Mesenteric fat pad (tissue), 1 donor: ENCODE data around the gene SYT6. TPM values are rescaled to one million over a fixed set of nuclear protein-coding genes. Genes with fewer than 3 reads are reported as not detected.

Experiments used
- DNase-seq: peaks from one replicate; pipeline ENCODE4 v3.0.0-alpha.2; 2020; ENCODE audit warnings: low spot score
- total RNA-seq: library from RNA; stranded (reverse); fragmentation: NEBNext Ultra II Directional; extraction: Animal tissue kit (Norgen Biotek cat#: 25700); gene quantifications from one replicate; pipeline ENCODE4 v1.2.1, GENCODE V29; 2021
- donor health status: DM: yes; HTN: yes; CAD: no.

Gene SYT6
- total RNA-seq, 1 donor from 2014 or later: not detected

DNA sequence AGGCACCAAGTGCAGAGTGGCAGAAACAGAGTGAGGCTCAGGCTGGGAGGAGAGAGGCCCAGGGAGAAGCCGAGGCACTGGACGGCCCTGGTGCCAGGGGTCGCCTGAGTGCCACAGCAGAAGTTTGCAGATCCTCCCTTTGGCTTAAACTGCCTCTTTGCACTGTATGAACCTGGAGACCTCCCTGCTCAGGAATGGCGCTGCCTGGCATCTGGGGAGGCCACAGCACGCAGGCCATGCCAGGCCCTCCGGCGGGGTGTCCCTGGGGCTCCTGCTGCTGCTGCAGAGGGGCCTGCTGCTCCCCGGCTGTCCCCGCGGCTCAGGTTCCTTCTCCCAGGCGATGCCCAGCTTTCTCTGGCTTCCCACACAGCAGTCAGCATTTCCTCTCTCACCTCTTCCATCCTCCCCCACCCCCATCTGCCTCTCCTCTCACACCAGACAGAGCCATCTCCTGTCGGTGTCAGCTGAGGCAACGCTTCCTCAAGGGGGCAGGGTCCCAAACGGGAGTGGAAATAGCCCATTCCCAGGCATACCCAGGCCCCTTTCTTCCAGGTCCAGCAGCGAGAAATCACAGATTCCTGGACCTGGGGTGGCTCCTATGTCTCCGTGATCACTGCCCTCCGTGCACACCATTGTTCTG lies 35.2 kb downstream of the SYT6 start:
- no peak for DNase-seq

DNA sequence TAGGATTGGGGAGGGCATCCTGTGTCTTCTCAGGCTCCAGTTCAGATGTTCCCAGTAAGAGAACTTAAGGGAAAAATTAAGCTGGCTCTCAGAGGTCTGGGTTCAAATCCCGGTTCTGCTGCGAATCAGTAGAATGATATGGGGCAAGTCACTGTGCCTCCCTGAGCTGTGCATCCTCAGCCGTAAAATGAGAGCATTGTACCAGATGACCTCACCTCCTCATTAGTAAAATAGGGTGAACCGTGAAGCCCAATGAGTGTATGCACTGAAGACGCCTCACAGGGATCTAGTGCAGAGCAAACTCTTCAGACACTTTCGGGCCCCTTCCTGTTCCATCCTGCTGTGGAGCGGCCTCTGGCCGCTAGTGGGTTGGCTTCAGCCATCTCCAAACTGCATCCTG lies 36.0 kb downstream of the SYT6 start:
- no peak for DNase-seq

DNA sequence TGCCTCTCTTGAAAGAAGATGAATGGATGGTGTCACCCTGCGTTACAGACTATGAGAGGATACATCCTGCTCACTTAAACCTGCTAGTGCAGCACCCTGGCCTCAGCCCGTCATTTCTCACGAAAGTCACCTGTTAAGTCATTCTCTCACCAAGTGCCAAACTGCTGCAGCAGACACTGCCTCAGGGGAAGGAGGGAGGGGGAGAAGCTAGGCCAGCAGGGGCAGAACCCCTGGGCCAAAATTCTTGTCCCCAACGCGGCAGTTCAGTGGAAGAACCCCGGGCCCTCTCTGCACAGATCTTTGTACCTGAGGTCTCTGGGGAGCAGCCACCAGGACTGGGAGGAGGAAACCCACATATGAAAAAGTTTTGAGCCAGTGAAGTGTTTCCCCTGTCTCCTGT lies 37.6 kb downstream of the SYT6 start:
- DNase-seq: no peak

DNA sequence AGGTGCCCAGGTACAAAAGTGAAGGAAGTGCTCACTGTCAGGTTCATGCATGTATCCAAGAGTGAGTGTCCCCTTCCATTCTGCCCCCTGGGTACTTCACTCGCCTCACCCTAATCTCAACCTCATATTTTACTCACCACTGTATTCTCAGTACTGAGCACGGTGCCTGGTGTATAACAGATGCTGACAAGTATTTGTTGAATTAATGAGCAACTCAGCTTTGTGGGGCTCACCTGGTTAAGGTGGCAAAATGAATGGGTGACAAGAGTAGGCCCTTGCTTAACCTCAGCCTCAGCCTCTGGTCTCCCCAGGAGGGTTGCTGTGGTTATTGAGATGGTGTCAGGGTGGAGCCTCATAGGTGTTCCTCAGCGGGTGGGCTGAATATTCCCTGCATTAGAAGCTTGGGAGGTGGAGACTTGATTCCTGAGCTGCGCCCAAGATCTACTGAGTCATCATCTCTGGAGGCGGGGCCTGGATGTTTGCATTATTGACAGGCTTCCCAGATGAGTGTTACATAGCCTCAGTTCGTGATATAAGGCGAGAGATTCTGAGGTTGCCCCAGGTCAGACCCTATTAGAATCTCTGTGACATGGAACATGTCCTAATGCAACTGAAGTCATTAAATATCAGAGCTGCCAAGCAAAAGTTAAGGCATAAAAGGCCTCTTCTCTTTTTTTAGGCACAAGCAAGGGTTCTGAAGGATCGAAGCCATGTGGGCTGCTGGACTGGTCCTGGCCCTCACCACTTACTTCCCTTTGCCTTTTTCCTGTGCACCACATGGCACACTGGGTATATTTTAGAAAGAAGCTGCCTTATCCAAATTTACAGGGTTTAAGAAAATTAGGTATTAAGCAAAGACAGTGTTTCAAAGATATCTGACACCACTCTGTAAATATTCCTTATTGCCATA lies 39.2 kb downstream of the SYT6 start:
- DNase-seq: no peak

DNA sequence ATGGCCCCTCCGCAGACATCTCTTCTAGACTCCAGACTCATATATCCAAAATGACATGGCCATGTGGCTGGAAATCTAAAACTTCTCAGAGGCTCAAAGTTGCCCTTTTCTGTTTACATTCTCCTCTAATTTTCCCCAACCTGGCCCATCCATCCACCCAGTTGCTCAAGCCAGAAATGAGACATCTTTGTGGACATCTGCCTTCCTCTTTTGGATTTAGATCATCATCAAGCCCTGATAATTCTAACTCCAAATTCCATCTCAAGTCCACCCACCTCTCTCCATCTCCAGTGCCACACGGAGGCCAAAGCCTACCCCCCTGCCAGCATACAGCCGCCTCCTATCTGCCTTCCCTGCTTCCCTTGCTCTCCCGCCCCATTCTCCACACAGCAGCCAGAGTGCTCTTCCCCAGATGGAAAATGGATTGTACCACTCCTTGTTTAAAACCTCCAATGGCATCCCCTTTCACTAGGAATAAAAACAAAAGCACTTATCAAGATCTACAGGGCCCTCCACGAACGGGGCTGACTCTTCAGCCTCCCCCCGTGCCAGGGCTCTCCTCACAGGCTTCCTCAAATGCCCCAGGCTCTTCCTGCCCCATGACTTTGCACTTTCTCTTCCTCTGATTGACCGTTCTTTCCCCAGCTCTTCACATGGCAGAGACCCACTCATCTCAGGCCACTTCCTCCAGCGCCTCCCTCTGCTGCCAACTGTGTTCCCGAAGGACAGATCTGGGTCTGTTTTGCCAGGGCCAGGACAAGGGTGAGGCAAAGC lies 40.1 kb downstream of the SYT6 start:
- no peak for DNase-seq

DNA sequence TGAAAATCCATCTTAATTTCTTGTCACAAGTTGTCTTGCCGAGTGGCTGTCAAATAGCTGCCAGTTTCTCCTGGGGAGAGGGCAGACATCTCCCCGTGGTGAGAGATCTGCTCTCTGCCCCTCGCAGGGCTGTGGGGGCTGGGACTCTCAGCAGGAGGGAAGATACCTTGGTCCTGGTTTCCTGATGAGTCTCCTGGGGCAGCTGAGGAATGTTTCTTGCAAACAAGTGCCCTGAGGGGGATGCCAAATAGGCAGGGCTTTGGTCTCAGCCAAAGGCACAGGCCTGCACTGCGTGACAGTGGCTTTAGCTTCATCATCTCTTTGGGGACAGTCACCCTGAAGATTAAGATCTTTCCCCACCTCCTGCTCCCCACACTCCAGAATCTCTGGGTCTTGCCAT lies 40.9 kb downstream of the SYT6 start:
- no peak for DNase-seq

DNA sequence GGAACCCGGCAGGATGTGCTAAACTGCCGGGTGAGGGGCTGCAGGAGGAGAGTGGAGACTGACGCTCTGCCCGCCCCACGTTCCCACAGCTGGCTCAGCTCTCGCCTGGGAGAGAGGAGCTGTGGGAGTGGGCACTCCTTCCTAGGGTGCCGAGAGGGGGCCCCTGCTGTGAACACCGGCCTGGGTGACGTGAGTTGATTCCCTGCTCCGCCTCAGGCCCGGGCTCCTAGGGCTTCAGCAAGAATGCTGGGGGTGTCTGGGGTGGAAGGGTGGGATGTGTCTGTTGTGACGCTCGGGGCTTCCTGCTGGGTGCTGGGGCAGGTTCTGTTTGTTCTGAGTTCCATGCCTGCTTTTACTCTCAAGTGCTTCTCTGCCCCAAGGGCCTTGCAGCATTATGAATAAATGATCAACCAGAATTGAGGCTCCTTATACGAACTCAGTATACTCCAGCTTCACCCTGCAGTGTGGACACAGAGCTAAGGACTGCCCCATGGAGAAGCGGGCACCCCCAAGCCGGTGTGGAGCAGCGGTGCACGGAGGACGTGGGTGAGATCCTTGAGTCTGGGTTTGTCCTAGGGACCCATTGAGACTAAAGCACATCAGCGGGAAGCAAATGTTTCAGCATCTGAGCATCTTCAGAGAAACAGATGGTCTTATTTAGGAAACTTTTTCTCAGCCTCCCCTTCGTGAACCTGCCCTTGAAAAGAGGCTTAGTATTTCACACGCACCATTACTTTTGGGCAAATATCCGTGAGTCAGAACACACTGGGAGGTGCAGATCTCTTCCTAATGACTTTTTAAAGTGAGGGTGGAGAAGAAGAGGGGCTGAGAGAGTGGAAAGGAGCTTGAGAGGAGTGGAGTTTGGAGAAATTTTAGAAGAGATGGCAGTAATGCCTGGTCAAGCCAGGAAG lies 41.7 kb downstream of the SYT6 start:
- no peak for DNase-seq

DNA sequence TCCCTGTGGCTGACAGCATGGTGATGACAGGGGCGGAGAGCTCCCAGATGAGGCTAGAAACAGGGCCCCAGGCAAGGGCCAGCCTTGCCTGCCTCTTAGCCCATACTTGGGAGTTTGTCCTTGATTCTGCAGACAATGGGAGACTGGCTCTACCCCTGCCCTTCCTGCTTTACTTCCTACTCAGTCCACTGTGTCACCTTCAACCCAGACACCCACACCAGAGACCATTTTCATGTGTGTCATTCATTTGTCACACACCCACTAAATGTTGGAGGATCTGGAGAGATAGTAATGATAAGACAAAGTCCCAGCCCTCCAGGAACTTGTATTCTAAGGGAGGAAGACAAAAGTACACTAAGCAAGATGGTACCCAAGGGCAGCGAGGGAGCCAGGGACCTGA lies 43.7 kb downstream of the SYT6 start:
- DNase-seq: no peak

DNA sequence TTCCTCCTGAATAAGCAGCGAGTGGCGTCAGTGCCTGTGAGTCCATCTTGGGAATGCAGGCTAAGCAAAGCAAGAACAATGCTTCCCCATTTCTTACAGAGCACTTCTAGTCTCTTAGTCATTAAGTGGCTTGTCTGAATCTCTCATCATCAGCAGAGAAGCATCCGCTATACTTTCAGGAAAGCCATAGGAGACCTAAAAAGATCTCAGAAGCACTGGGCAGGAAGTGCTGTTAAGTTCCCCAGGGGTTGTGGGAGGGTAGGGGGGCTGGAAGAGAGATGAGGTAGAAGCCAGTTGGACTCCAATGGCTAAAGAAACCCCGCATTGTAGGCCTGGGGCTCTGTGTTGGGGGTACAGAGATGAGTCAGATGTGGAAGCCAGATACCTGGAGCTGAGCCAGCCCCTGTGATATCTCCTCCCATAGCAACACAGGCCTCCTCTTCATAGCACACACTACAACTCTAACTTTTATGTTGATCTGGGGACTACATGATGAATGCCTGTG lies 44.9 kb downstream of the SYT6 start:
- DNase-seq: no peak

DNA sequence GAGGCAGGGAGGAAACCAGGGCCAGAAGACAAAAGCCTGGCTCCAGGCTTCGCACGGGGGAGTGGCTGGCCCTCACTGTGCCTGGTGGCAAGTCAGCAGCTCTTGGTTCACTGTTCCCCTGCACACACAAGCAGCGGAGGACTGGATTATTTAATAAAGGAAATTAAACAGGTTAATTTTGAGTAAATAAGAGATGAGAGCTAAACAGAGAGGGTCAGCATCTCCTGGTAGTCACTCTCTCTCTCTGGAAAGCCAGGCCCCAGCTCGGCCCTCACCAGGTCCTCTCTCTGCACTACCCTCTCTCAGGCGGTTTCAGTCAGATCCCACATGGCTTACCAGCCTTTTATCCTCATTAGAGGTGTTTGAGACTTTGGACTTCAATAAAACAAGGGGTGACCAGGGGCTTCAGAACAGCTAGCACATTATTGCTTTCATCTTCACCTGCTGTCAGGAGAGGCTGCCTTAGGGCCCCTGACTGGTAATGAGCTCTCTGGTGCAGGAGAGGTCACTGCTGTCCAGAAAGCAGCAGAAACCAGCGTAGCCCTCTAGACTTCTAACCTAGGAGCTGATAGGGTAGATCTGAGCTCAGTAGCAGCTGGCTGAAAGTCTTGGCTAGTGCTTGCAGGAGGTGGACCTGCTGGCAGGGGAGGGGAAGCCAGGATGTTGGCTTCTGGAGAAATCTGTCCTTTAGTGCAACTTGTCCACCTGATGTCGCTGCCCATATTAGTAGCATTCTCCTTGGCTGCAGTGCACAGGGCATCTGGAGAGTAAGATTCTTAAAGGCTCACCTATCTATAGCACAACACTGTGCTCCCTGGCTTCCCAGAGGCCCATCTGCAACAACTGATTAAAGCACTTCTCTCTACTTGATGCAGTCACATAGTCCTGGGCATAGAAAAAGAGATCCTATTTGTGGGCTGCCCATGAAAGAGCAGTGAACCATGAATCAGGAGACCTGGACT lies 45.9 kb downstream of the SYT6 start:
- DNase-seq: no peak

DNA sequence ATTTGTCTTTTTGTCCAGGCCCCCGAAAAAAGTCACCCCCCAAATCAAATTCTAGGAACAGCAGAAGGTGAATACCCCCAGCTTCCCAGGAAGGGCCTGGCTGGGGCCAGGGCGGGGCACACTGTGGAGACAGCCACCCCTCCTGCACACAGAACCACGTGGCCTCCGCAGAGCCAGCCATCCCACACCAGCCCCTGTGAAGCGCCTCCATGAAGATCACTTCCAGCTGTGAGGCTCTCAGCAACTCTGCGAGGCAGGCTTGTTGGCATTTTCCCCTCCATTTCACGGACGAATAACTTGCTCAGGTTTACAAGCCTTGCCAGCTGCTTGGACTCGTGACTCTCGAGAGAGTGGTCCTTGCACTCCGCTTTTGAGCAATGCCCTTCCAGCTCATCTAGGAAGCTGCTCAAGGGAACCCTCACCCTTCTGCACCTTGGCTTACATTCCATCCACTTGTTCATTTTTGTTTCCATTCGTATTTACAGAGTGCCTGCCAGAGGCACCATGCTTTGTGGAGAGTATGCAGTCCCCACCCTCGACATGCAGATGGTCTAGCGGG lies 48.2 kb downstream of the SYT6 start:
- no peak for DNase-seq

DNA sequence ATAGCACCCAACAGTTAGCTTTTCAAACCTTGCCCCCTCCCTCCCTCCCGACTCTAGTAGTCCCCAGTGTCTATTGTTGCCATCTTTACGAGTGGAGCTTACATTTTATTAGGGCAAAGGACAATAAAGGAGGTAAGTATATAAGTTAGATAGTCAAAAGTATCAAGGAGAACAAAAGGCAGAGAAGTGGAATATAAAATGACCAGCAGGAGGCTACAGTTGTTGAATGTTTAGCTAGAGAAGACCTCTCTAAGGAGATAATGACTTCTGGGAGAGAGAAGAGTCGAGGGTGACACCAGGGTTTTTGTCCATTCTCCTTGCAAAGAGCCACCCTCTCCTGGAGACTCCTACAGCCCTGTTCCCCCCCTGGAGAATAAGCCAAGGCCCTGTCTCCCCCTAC lies 48.7 kb downstream of the SYT6 start:
- no peak for DNase-seq

DNA sequence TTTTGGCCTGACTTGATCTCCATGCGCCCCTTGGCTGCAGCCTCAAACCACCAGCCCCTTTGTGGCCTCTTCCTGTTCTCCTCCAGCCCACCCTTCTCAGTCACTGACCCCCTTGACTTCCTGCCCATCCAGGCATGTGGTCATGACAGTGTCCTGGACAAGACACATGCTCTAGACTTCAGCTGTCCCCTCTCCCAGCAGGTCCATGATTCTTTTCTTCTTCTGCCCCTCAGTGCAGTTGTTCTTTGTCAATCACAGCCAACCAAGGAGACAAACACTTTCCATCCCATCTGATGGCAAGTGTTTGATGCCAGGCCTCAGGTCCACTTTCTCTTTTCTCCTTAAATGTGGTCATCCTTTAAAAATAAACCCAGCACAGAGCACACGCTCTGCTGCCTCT lies 49.7 kb downstream of the SYT6 start:
- DNase-seq: no peak

DNA sequence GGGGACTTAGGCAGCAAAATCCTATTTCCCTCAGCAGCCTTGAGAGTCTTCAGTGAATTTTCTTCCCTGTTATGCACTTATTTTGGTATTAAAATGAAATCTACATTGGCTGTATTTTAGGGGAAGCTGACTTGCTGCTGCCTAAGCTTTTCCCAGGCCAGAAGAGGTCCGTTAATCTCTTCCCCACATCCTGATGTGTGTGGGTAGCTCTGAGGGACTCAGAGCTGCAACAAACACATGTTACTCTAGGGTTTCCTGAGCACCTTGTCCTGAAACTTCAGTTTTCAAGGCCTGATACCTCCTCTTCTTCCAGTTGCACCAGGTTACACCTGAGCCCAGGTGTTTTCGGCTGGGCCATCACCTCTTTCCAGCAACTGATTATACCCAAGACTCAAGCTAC lies 51.5 kb downstream of the SYT6 start:
- DNase-seq: no peak

DNA sequence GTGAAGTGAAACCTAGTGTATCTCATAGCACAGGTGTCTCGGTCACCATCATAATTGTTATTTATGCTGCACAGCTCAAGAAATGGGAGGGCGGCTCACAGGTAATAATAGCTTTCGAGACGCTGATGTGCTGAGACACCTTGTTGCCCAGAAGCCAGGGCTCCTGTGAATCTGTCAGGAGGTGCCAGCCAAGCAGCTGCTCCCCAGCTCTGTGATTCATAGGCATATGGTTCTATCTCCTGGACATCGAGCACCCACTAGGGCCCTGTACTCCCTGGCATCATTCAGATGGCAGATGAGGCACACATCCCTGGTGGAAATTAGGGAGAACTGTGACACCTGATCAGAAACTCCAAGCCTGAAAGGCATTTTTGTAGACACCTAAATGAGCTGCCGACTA lies 53.5 kb downstream of the SYT6 start:
- no peak for DNase-seq

DNA sequence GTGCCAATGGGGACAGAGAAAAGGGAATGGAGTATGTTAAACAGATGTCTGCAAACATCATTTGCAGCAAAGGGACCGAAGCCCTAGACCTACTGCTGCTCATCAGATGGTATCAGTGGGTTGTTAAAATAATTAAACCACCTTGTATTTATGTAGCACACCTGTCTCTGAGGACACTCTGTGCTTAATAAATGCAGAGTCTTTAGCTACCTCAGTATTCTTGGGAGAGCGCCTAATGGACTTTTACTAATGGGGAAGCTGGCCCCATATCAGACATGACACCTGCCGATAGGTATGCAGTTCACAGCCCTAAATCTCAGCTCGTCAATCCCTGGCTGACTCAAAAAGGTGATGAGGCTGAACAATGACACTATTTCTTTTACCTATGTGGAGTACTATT lies 54.4 kb downstream of the SYT6 start:
- no peak for DNase-seq

DNA sequence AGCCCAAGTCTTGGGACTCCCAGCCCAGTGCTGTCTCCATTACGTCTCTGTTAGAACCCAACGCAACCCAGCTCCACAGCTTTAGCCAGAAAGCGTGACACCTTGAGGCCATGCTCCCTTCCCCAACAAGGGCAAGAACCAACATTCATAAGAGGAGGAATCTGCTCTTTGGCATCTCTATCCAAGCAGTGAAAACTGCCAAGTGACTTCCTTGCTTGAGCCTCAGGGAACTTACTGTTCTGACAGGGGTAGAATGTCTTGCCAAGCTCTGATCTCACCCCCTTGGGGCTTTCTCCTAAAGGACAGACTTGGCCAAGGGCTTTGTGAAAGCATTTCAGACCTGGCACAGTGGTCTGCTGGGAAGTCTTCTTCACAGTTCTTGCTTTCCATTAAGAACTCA lies 56.6 kb downstream of the SYT6 start:
- DNase-seq: no peak

DNA sequence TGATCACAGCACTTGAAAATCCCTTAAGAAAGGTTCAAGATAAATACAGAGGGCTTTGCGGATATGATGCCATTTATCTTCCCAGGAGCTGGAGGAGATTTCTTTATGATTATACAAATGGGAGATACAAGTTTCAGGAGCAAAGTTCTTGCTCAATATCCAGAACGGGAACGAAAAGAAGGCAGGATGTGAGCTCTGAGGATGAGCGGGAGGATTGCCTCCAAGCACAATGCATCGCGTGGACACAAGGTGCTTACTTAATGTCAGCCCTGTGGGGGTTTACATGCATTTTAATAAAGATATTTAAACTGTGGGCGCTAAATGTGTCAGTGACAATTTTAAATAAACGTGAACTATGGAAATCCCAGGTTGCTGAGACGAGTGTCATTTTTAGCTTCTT lies 59.0 kb downstream of the SYT6 start:
- no peak for DNase-seq

DNA sequence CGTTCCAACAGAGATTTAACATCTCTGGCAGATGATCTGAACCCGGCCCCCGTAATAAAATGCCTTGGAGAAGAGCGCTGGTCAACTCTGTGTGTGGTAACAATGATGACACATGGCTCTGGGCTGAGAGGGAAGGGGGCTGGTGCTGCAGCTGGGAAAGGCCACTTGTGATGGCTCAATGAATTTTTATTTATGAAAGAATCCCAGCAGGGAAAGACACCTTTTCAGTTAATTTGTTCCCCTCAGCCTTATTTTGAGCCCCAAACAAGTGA lies 59.4 kb downstream of the SYT6 start:
- no peak for DNase-seq
